Spleen (tissue), 7 donors: ENCODE data around the gene CMTM8.

Source experiments
- CTCF ChIP-seq, 11 experiments: fragments of 200-600 bp in 7 of 11; fragments of 450-650 bp in 4 of 11; sonication (generic) in 4 of 11; IDR thresholded peaks in 8 of 11; conservative IDR thresholded peaks in 3 of 11; 1 replicate in 7 of 11; 2 replicates in 4 of 11; pipeline versions ENCODE4 v1.4.0 to v1.8.0; 2016 to 2021; ENCODE audit warnings: antibody characterized with exemption in 11 of 11, inconsistent platforms in 4 of 11, mild to moderate bottlenecking in 1 of 11
- POLR2A ChIP-seq, 3 donors: fragments of 450-650 bp; IDR thresholded peaks; one replicate each; pipeline ENCODE4 v1.5.1; 2017; ENCODE audit warnings: antibody characterized with exemption in 3 of 3, mild to moderate bottlenecking in 1 of 3
- POLR2AphosphoS5 ChIP-seq, 3 donors: sonication (generic); formaldehyde crosslinking; IDR thresholded peaks; one replicate each; pipeline ENCODE4 v1.5.1; 2017; ENCODE audit warnings: antibody characterized with exemption in 3 of 3
- donor health status: DM: no; HTN: no; CAD: no; lungs with moderate emphysema.
- donor health status: DM: no; HTN: no; CAD: no.
- donor health status: DM: no; HTN: no; CAD: no.

GRCh38 chr3:32383136-32383711 is 144.7 kb downstream of the CMTM8 start:
- TF ChIP-seq CTCF (IDR thresholded peaks at IDR 0.05 in 8 of 11, conservative IDR thresholded peaks at IDR 0.05 in 3 of 11) (no peak), POLR2AphosphoS5 (IDR thresholded peaks at IDR 0.05) (no peak), POLR2A (IDR thresholded peaks at IDR 0.05) (no peak)
